Prostate gland (tissue), 2 donors: Measurements from ENCODE around the gene OGFOD3.

ENCODE experiments used
- POLR2AphosphoS5 ChIP-seq: sonication (generic); formaldehyde crosslinking; IDR thresholded peaks from one replicate; pipeline ENCODE4 v1.6.1; 2017; ENCODE audit warnings: antibody characterized with exemption
- TF ChIP-seq, protein P1 (sequence below), 4 experiments: fragments of 200-600 bp in 2 of 4; fragments of 450-650 bp in 2 of 4; sonication (generic) in 2 of 4; IDR thresholded peaks; 1 replicate in 3 of 4; 2 replicates in 1 of 4; pipeline ENCODE4 v1.5.1; 2016 to 2019; ENCODE audit warnings: antibody characterized with exemption in 4 of 4, mild to moderate bottlenecking in 2 of 4, moderate library complexity in 2 of 4

DNA sequence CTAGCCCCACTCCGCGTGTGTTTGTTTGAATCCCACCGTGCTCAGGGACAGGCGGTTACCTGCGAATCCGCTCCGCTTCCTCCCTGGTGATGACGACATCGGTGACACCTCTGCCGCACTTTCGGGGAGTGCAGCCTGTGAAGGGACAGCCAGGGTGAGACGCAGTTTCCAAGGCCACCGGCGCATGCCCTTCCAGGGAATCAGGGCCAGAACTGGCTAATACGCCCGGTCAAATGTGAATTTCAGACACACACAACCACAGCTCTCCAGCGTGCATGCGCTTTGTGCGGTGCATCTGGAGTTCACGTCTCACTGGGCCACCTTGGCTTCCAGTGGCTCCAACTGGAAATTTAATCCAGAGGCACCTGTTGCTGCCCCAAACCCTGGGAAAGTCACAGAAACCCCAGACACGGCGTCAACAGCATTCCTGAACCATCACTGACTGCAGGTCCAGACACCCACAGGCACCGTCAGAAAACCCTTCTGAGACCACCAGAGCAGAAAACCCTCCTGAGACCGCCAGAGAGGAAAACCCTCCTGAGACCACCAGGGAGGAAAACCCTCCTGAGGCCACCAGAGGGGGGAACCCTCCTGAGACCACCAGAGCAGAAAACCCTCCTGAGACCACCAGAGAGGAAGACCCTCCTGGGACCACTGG, 6.9 kb downstream of the OGFOD3 start:
- TF ChIP-seq, protein P1, sequence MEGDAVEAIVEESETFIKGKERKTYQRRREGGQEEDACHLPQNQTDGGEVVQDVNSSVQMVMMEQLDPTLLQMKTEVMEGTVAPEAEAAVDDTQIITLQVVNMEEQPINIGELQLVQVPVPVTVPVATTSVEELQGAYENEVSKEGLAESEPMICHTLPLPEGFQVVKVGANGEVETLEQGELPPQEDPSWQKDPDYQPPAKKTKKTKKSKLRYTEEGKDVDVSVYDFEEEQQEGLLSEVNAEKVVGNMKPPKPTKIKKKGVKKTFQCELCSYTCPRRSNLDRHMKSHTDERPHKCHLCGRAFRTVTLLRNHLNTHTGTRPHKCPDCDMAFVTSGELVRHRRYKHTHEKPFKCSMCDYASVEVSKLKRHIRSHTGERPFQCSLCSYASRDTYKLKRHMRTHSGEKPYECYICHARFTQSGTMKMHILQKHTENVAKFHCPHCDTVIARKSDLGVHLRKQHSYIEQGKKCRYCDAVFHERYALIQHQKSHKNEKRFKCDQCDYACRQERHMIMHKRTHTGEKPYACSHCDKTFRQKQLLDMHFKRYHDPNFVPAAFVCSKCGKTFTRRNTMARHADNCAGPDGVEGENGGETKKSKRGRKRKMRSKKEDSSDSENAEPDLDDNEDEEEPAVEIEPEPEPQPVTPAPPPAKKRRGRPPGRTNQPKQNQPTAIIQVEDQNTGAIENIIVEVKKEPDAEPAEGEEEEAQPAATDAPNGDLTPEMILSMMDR (IDR thresholded peaks at IDR 0.05), result no peak
- TF ChIP-seq POLR2AphosphoS5, result no peak
